ENCODE data around the gene GRAMD1C.

Gene GRAMD1C

GRCh38 chr3:113947372-113948014 is 108.9 kb downstream of the GRAMD1C start, which contains the start of gene ZDHHC23:
Gene ZDHHC23 (plus strand): TSS chr3:113948013. CDS start chr3:113948803, 790 bp downstream.
- no peak for TF ChIP-seq CTCF (IDR thresholded peaks at IDR 0.05; ENCODE audit: low read depth, low read length, missing control alignments)
- peak; percentile 35 for DNase-seq (ENCODE audit: low read depth)
- H3K4me3 ChIP-seq (ENCODE audit: low read depth, low read length), result peak within 1 kb of the TSS; percentile 73

GRCh38 chr3:113948015-113948917 is 109.7 kb downstream of the GRAMD1C start:
- DNase-seq (ENCODE audit: low read depth), result no peak
- TF ChIP-seq CTCF (IDR thresholded peaks at IDR 0.05; ENCODE audit: low read depth, low read length, missing control alignments), result peak; percentile 35
- H3K4me3 ChIP-seq (ENCODE audit: low read depth, low read length), result peak overlapping the region; percentile 73

GRCh38 chr3:113952921-113953320 is 114.3 kb downstream of the GRAMD1C start:
- DNase-seq (ENCODE audit: low read depth), result no peak
- H3K4me3 ChIP-seq (ENCODE audit: low read depth, low read length), result no peak overlapping the region
- TF ChIP-seq CTCF (IDR thresholded peaks at IDR 0.05; ENCODE audit: low read depth, low read length, missing control alignments), result no peak

- TF ChIP-seq CTCF (IDR thresholded peaks at IDR 0.05; ENCODE audit: low read depth, low read length, missing control alignments), result no peak
- H3K4me3 ChIP-seq (ENCODE audit: low read depth, low read length), result no peak overlapping the region
- no peak for DNase-seq (ENCODE audit: low read depth)
These were observed 115.1 kb downstream of the GRAMD1C start for GRCh38 chr3:113953677-113954076.

GRCh38 chr3:113954091-113954685 is 115.6 kb downstream of the GRAMD1C start:
- no peak for TF ChIP-seq CTCF (IDR thresholded peaks at IDR 0.05; ENCODE audit: low read depth, low read length, missing control alignments)
- DNase-seq (ENCODE audit: low read depth), result no peak
- H3K4me3 ChIP-seq (ENCODE audit: low read depth, low read length), result no peak overlapping the region

- TF ChIP-seq CTCF (IDR thresholded peaks at IDR 0.05; ENCODE audit: low read depth, low read length, missing control alignments), result no peak
- no peak for DNase-seq (ENCODE audit: low read depth)
- H3K4me3 ChIP-seq (ENCODE audit: low read depth, low read length), result no peak overlapping the region
These were observed 125.3 kb downstream of the GRAMD1C start for GRCh38 chr3:113963879-113964278.

All from GM12864 (cell line).